ENCODE data around the gene SLC29A1.
A peak's percentile ranks its signal among the peaks of the same experiment; 100 is the strongest.

The SLC29A1 gene

GRCh38 chr6:44207966-44208365 lies 15.4 kb upstream of the SLC29A1 start:
- Histone ChIP-seq H3K27ac (ENCODE audit: insufficient read depth, low read length, poor library complexity, severe bottlenecking) (no peak overlapping the region), H3K4me1 (ENCODE audit: control insufficient read depth, insufficient read depth, low read length, poor library complexity, severe bottlenecking) (no peaks in the 10 kb centered on the region), H3K36me3 (ENCODE audit: control insufficient read depth, insufficient read depth, low read length) (no peaks in the 10 kb centered on the region), H3K27me3 (replicated peaks; ENCODE audit: control insufficient read depth, insufficient read depth, low read length, poor library complexity, severe bottlenecking) (no peaks in the 10 kb centered on the region), H3K4me3 (ENCODE audit: insufficient read depth, low read depth, low read length, poor library complexity, severe bottlenecking) (no peak overlapping the region), H3K9me3 (ENCODE audit: control insufficient read depth, low read length) (no peaks in the 10 kb centered on the region)
- DNase-seq: no peak

GRCh38 chr6:44211284-44211683 lies 12.1 kb upstream of the SLC29A1 start:
- no peak for DNase-seq
- no peak overlapping the region for H3K4me3 ChIP-seq (ENCODE audit: insufficient read depth, low read depth, low read length, poor library complexity, severe bottlenecking)

GRCh38 chr6:44214307-44214706 lies 9.1 kb upstream of the SLC29A1 start:
- peaks cover 4% of the 10 kb centered on the region for H3K4me1 ChIP-seq (ENCODE audit: control insufficient read depth, insufficient read depth, low read length, poor library complexity, severe bottlenecking)
- H3K27ac ChIP-seq (ENCODE audit: insufficient read depth, low read length, poor library complexity, severe bottlenecking): no peak overlapping the region
- H3K4me3 ChIP-seq (ENCODE audit: insufficient read depth, low read depth, low read length, poor library complexity, severe bottlenecking): no peak overlapping the region
- DNase-seq: no peak
- no peaks in the 10 kb centered on the region for H3K27me3 ChIP-seq (replicated peaks; ENCODE audit: control insufficient read depth, insufficient read depth, low read length, poor library complexity, severe bottlenecking)
- no peaks in the 10 kb centered on the region for H3K9me3 ChIP-seq (ENCODE audit: control insufficient read depth, low read length)
- no peaks in the 10 kb centered on the region for H3K36me3 ChIP-seq (ENCODE audit: control insufficient read depth, insufficient read depth, low read length)

More at GRCh38 chr6:44211284-44211683, 12.1 kb upstream of the SLC29A1 start:
- H3K4me1 ChIP-seq (ENCODE audit: control insufficient read depth, insufficient read depth, low read length, poor library complexity, severe bottlenecking): no peaks in the 10 kb centered on the region
- no peaks in the 10 kb centered on the region for H3K9me3 ChIP-seq (ENCODE audit: control insufficient read depth, low read length)
- H3K27me3 ChIP-seq (replicated peaks; ENCODE audit: control insufficient read depth, insufficient read depth, low read length, poor library complexity, severe bottlenecking): no peaks in the 10 kb centered on the region
- no peak overlapping the region for H3K27ac ChIP-seq (ENCODE audit: insufficient read depth, low read length, poor library complexity, severe bottlenecking)
- no peaks in the 10 kb centered on the region for H3K36me3 ChIP-seq (ENCODE audit: control insufficient read depth, insufficient read depth, low read length)

GRCh38 chr6:44216677-44217331 lies 6.6 kb upstream of the SLC29A1 start, which contains the start of gene MYMX:
Gene MYMX (plus strand): TSS chr6:44216926. CDS start chr6:44217472, 546 bp downstream.
- Histone ChIP-seq H3K9me3 (ENCODE audit: control insufficient read depth, low read length) (no peaks in the 10 kb centered on the region), H3K27ac (ENCODE audit: insufficient read depth, low read length, poor library complexity, severe bottlenecking) (no peak within 1 kb of the TSS), H3K4me1 (ENCODE audit: control insufficient read depth, insufficient read depth, low read length, poor library complexity, severe bottlenecking) (peaks cover 7% of the 10 kb centered on the region), H3K27me3 (replicated peaks; ENCODE audit: control insufficient read depth, insufficient read depth, low read length, poor library complexity, severe bottlenecking) (peaks cover 4% of the 10 kb centered on the region), H3K36me3 (ENCODE audit: control insufficient read depth, insufficient read depth, low read length) (no peaks in the 10 kb centered on the region), H3K4me3 (ENCODE audit: insufficient read depth, low read depth, low read length, poor library complexity, severe bottlenecking) (no peak within 1 kb of the TSS)
- DNase-seq: no peak

- Histone ChIP-seq H3K27ac (ENCODE audit: insufficient read depth, low read length, poor library complexity, severe bottlenecking) (no peak overlapping the region), H3K27me3 (replicated peaks; ENCODE audit: control insufficient read depth, insufficient read depth, low read length, poor library complexity, severe bottlenecking) (peaks cover 4% of the 10 kb centered on the region), H3K9me3 (ENCODE audit: control insufficient read depth, low read length) (no peaks in the 10 kb centered on the region), H3K36me3 (ENCODE audit: control insufficient read depth, insufficient read depth, low read length) (no peaks in the 10 kb centered on the region), H3K4me3 (ENCODE audit: insufficient read depth, low read depth, low read length, poor library complexity, severe bottlenecking) (no peak overlapping the region), H3K4me1 (ENCODE audit: control insufficient read depth, insufficient read depth, low read length, poor library complexity, severe bottlenecking) (peaks cover 7% of the 10 kb centered on the region)
- DNase-seq: no peak
These were observed 5.9 kb upstream of the SLC29A1 start for GRCh38 chr6:44217332-44218143.

- Histone ChIP-seq H3K27ac (ENCODE audit: insufficient read depth, low read length, poor library complexity, severe bottlenecking) (no peak overlapping the region), H3K4me1 (ENCODE audit: control insufficient read depth, insufficient read depth, low read length, poor library complexity, severe bottlenecking) (peaks cover 15% of the 10 kb centered on the region)
These were observed 4.2 kb upstream of the SLC29A1 start for GRCh38 chr6:44219053-44219814.

GRCh38 chr6:44219815-44220784 lies 3.3 kb upstream of the SLC29A1 start:
- Histone ChIP-seq H3K9me3 (ENCODE audit: control insufficient read depth, low read length) (no peaks in the 10 kb centered on the region), H3K27ac (ENCODE audit: insufficient read depth, low read length, poor library complexity, severe bottlenecking) (no peak overlapping the region), H3K36me3 (ENCODE audit: control insufficient read depth, insufficient read depth, low read length) (no peaks in the 10 kb centered on the region), H3K27me3 (replicated peaks; ENCODE audit: control insufficient read depth, insufficient read depth, low read length, poor library complexity, severe bottlenecking) (peaks cover 4% of the 10 kb centered on the region), H3K4me3 (ENCODE audit: insufficient read depth, low read depth, low read length, poor library complexity, severe bottlenecking) (no peak overlapping the region), H3K4me1 (ENCODE audit: control insufficient read depth, insufficient read depth, low read length, poor library complexity, severe bottlenecking) (peaks cover 18% of the 10 kb centered on the region)
- DNase-seq: no peak

More at GRCh38 chr6:44219053-44219814, 4.2 kb upstream of the SLC29A1 start:
- Histone ChIP-seq H3K27me3 (replicated peaks; ENCODE audit: control insufficient read depth, insufficient read depth, low read length, poor library complexity, severe bottlenecking) (peaks cover 4% of the 10 kb centered on the region), H3K9me3 (ENCODE audit: control insufficient read depth, low read length) (no peaks in the 10 kb centered on the region), H3K36me3 (ENCODE audit: control insufficient read depth, insufficient read depth, low read length) (no peaks in the 10 kb centered on the region), H3K4me3 (ENCODE audit: insufficient read depth, low read depth, low read length, poor library complexity, severe bottlenecking) (peak overlapping the region; percentile 17)
- no peak for DNase-seq

- no peaks in the 10 kb centered on the region for H3K36me3 ChIP-seq (ENCODE audit: control insufficient read depth, insufficient read depth, low read length)
- H3K27ac ChIP-seq (ENCODE audit: insufficient read depth, low read length, poor library complexity, severe bottlenecking): no peak overlapping the region
- DNase-seq: no peak
- H3K4me3 ChIP-seq (ENCODE audit: insufficient read depth, low read depth, low read length, poor library complexity, severe bottlenecking): no peak overlapping the region
- H3K9me3 ChIP-seq (ENCODE audit: control insufficient read depth, low read length): no peaks in the 10 kb centered on the region
- H3K27me3 ChIP-seq (replicated peaks; ENCODE audit: control insufficient read depth, insufficient read depth, low read length, poor library complexity, severe bottlenecking): peaks cover 4% of the 10 kb centered on the region
- H3K4me1 ChIP-seq (ENCODE audit: control insufficient read depth, insufficient read depth, low read length, poor library complexity, severe bottlenecking): peaks cover 18% of the 10 kb centered on the region
These were observed 2.5 kb upstream of the SLC29A1 start for GRCh38 chr6:44220913-44221290.

- H3K4me3 ChIP-seq (ENCODE audit: insufficient read depth, low read depth, low read length, poor library complexity, severe bottlenecking): no peak overlapping the region
- no peaks in the 10 kb centered on the region for H3K9me3 ChIP-seq (ENCODE audit: control insufficient read depth, low read length)
- H3K36me3 ChIP-seq (ENCODE audit: control insufficient read depth, insufficient read depth, low read length): no peaks in the 10 kb centered on the region
- no peak overlapping the region for H3K27ac ChIP-seq (ENCODE audit: insufficient read depth, low read length, poor library complexity, severe bottlenecking)
- peaks cover 18% of the 10 kb centered on the region for H3K4me1 ChIP-seq (ENCODE audit: control insufficient read depth, insufficient read depth, low read length, poor library complexity, severe bottlenecking)
- peak; percentile 45 to 66 (median 53) for DNase-seq
- peaks cover 4% of the 10 kb centered on the region for H3K27me3 ChIP-seq (replicated peaks; ENCODE audit: control insufficient read depth, insufficient read depth, low read length, poor library complexity, severe bottlenecking)
These were observed 2.0 kb upstream of the SLC29A1 start for GRCh38 chr6:44221291-44221960.

Measured in effector memory CD4-positive, alpha-beta T cell (primary cell).